HG03571 (cell line): ENCODE measurements around the gene UVSSA.
"Not testable (repeated sequence)": the region's sequence is repeated elsewhere in the genome, so short reads cannot be mapped to it uniquely, and the experiment has no call there.

ENCODE experiments used
- ATAC-seq: cut with Tn5 transposase; IDR thresholded peaks from one replicate; pipeline ENCODE4 v1.9.1; 2021; ENCODE audit not compliant: unreplicated experiment

UVSSA gene

GRCh38 chr4:1330761-1331590 lies 16.0 kb upstream of the UVSSA start:
- no peak for ATAC-seq

DNA sequence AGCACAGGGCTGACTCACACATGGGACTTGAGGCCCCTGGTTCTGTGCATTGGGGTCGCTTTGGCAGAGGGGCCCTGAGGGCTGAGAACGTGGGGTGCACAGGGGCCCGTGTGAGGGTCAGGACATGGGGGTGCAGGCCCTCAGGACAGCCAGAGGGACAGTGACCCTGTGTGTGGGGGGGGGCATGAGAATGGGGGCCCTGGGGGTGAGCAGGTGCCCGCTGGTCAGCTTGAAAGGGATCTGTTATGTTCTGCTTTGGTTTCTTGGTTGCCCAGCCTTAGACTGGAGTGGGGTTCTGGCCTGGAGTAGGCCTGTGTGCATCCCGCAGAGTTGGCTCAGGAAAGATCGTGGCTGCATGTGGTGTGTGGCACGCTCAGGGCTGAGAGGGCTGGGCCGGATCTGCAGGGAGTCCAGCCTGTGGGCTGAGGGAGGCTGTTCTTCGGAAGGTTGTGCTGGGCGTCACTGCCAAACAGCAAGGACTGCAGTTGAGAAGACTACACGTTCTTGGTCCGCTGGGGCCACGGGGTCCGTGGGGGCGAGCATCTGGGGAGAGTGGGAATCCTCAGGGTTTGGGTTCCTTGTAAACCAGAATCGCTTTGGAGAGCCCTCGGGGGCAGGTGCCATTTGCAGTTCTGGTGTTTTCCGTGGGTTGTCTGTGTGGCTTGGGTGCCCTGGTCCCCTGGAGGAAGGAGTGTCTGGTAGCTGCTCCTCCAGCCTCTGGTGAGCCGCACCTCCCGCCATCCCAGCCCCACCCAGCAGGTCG lies 15.2 kb upstream of the UVSSA start:
- ATAC-seq: no peak

DNA sequence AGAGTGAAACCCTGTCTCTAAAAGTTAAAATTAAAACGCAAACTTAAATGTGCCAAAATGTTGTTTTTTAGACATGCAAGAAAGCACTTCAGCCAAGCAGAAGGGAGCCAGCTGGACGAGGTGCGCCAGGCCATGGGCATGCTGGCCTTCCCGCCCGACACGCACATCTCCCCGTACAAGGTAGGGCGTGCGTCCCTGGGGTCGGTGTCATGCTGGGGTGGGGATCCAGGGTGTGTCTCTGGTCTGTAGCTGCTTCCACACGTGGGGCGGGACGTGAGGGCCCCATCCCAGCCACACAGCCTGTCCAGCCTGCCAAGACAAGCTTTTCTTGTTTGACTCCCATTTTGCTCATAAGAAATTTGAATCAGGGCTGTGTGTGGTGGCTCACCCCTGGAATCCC lies 14.3 kb upstream of the UVSSA start:
- ATAC-seq: no peak

- ATAC-seq: no peak
Observed at GRCh38 chr4:1333256-1333655, 13.8 kb upstream of the UVSSA start.

GRCh38 chr4:1333851-1334578 lies 13.0 kb upstream of the UVSSA start:
- not testable (repeated sequence) for ATAC-seq

DNA sequence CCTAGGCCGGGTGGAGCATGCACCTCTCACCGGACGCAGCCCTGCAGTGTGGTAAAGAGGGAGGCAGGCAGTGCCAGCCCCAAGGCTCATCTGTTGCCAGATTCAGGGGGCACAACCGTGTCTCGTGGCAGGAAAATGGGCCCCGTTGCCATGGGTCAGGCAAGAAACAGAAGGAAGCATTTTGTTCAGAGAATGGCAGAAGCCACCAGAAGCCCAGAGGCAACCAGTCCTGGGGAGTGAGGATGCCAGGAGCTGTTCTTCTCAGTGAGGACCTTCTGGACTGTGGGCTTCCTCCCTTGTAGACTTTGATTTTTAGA lies 12.5 kb upstream of the UVSSA start:
- ATAC-seq: no peak

GRCh38 chr4:1335193-1335883 lies 11.7 kb upstream of the UVSSA start:
- ATAC-seq: not testable (repeated sequence)

- ATAC-seq: no peak
Observed at GRCh38 chr4:1336088-1336491, 10.9 kb upstream of the UVSSA start.

GRCh38 chr4:1337376-1337831 lies 9.6 kb upstream of the UVSSA start:
- ATAC-seq: no peak

GRCh38 chr4:1337951-1338751 lies 8.9 kb upstream of the UVSSA start:
- ATAC-seq: no peak

GRCh38 chr4:1338752-1339414 lies 8.1 kb upstream of the UVSSA start:
- no peak for ATAC-seq

- ATAC-seq: no peak
Observed at GRCh38 chr4:1339489-1339888, 7.5 kb upstream of the UVSSA start.

DNA sequence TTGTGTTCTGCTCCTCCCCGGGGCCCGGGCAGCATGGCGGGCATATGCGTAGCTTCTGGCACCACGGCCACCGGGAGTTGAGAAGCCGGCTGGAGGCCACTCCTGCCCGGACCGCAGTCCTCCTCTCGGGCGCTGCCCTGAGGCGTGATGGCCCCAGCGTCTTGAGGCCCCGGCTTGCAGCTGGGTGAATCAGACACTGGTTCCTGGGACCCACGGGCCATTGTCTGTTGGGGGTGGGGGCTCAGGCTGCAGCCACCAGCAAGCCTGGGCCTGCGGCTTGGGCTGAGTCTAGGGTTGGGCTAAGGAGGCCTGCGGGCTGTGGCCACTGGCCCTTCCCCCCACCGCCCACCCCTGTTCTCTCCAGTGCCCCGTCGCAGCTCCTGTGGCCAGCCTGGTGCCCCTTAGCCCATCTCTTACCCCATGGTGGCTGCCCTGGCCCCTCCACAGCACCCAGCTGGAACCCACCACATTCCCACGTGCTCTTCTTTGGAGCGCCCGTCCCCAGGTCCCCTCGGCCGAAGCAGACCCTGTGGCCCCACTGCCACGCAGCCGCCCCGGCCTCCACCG lies 6.7 kb upstream of the UVSSA start:
- no peak for ATAC-seq

DNA sequence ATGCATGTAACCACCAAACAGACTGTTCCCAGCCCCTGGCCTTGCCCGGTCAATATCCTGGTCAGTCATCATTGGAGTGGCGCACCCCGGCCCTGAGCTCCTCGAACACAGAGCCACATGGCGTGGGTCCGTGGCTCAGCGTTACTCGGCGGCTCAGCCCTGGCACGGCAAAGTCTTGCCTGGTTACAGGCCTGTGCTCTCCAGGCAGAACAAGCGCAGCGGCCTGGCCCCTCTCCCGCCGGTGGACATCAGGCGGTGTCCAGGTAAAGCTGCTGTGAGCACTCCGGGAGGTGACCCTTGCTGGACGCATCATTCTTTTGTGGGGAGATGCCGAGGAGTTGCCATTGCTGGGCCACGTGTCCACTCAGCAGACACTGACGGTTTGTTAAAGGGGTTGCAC lies 6.1 kb upstream of the UVSSA start:
- no peak for ATAC-seq

- ATAC-seq: no peak
Observed at GRCh38 chr4:1342003-1342402, 5.0 kb upstream of the UVSSA start.

DNA sequence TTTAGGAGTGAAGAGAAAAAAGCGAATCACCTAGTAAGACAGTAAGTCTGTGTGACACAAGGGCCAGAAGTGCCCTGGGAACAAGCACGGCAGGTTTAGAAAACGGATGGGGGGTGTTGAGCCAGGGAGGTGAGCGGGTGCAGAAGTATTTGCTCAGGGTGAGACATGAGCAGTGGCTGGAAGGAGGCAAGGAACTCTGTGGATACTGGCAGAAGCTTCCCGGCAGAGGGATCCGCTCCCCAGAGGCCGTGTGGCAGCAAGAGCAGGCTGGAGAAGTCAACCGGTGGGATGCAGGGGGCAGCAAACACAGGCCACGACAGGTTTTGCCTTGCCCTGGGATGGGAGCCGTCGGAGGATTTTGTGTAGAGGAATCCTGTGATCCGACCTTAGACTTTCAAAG lies 2.3 kb upstream of the UVSSA start:
- ATAC-seq: no peak

DNA sequence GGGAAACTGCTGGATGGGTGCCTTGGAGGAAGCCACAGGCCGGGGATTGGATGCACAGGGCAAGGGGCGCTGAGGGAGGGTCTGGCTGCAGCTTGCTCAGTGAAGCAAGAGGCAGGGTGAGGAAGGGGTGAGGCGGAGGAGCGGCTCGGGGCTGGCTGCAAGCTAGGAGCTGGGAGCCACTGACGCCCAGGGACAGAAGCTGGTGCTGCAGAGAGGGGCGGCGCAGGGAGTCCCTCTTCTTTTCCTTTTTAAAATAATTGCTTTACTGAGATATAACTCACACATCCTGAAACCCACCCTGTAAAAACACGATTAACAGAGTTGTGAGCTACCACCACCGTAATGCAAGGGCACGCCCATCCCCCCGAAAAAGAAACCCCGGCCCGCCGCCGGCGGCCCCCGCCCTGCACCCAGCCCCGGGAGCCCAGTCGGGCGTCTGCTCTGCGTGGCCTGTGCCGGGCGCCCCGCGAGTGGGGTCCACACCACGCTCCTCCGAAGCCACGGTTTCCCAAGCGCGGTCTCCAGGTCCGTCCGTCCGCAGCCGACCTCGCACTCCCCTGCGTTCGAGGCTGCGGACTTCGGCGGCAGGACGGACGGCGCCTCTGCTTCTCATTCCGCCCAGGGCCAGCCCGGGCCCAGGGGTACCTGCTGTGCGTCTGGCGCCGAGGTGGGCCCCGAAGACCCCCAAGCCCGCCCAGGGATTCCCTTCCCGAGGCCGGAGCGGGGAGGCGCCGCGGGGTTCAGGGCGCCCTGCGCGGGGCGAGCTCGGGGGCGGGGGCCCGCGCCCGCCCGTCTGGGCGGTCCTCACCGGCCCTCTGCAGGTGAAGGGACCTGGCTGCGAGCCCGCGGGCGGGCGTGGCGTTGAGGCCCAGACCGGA lies 866 bp upstream of the UVSSA start:
- peak; percentile 5 for ATAC-seq

- peak; percentile 28 for ATAC-seq
Observed at GRCh38 chr4:1347410-1347864, 429 bp downstream of the UVSSA start.
